GM23338 (cell line): Measurements from ENCODE around the gene CAPN14. TPM values are rescaled to one million over a fixed set of nuclear protein-coding genes. Genes with fewer than 3 reads are reported as not detected.

Experiments used
- ATAC-seq: fragments of 200-7000 bp; cut with Tn5 transposase; 3 replicates; pipeline ENCODE4 v1.9.1; 2020
- DNase-seq: peaks from one replicate; pipeline ENCODE4 v3.0.0-alpha.2; 2015; ENCODE audit warnings: low spot score
- H2AFZ ChIP-seq: fragments of 200-600 bp; sonication (generic); 2 replicates; pipeline ENCODE4 v1.8.0; 2016; ENCODE audit warnings: antibody characterized with exemption, mild to moderate bottlenecking, moderate library complexity
- H3F3A ChIP-seq: fragments of 200-600 bp; sonication (generic); replicated peaks from 2 replicates; pipeline ENCODE4 v1.8.0; 2017; ENCODE audit warnings: antibody characterized with exemption, mixed run types, low read depth
- H3K27ac ChIP-seq: fragments of 200-600 bp; sonication (generic); 2 replicates; pipeline ENCODE4 v1.6.1; 2016; ENCODE audit warnings: low read depth
- H3K27me3 ChIP-seq: fragments of 200-600 bp; sonication (generic); 2 replicates; pipeline ENCODE4 v1.8.0; 2016; ENCODE audit warnings: mild to moderate bottlenecking, mixed run types, moderate library complexity; ENCODE audit not compliant: insufficient read depth
- H3K36me3 ChIP-seq: fragments of 200-600 bp; sonication (generic); 2 replicates; pipeline ENCODE4 v1.8.0; 2016; ENCODE audit warnings: mild to moderate bottlenecking; ENCODE audit not compliant: insufficient read depth
- H3K4me1 ChIP-seq: fragments of 200-600 bp; sonication (generic); 2 replicates; pipeline ENCODE4 v1.8.0; 2016; ENCODE audit warnings: mild to moderate bottlenecking, moderate library complexity; ENCODE audit not compliant: insufficient read depth
- H3K4me2 ChIP-seq: fragments of 200-600 bp; sonication (generic); 2 replicates; pipeline ENCODE4 v1.7.1; 2017; ENCODE audit warnings: mixed run types
- H3K4me3 ChIP-seq: fragments of 200-600 bp; sonication (generic); 2 replicates; pipeline ENCODE4 v1.6.1; 2016; ENCODE audit warnings: mixed run types
- H3K79me2 ChIP-seq: fragments of 200-600 bp; sonication (generic); replicated peaks from 2 replicates; pipeline ENCODE4 v1.8.0; 2017; ENCODE audit warnings: mild to moderate bottlenecking; ENCODE audit not compliant: insufficient read depth
- H3K9me2 ChIP-seq: fragments of 200-600 bp; sonication (generic); 2 replicates; pipeline ENCODE4 v1.8.0; 2017; ENCODE audit not compliant: insufficient read depth
- H4K20me1 ChIP-seq: fragments of 200-600 bp; sonication (generic); replicated peaks from 2 replicates; pipeline ENCODE4 v1.8.0; 2017; ENCODE audit warnings: mild to moderate bottlenecking; ENCODE audit not compliant: insufficient read depth
- H3K27ac Mint-ChIP-seq: 2 replicates; pipeline ENCODE4 v1.8.0; 2020; ENCODE audit warnings: inconsistent platforms, mild to moderate bottlenecking, moderate library complexity, mixed read lengths
- H3K27me3 Mint-ChIP-seq: 3 replicates; pipeline ENCODE4 v1.8.0; 2022; ENCODE audit warnings: low read depth, mild to moderate bottlenecking, moderate library complexity, mixed read lengths, inconsistent platforms; ENCODE audit not compliant: insufficient read depth, poor library complexity
- H3K36me3 Mint-ChIP-seq: 3 replicates; pipeline ENCODE4 v1.8.0; 2021; ENCODE audit warnings: low read depth, mild to moderate bottlenecking, inconsistent platforms, moderate library complexity, mixed read lengths
- H3K4me1 Mint-ChIP-seq: 3 replicates; pipeline ENCODE4 v1.8.0; 2020; ENCODE audit warnings: mild to moderate bottlenecking, inconsistent platforms, mixed read lengths
- H3K4me3 Mint-ChIP-seq: 3 replicates; pipeline ENCODE4 v1.8.0; 2021; ENCODE audit warnings: moderate library complexity, mild to moderate bottlenecking, inconsistent platforms, mixed read lengths
- H3K9me3 Mint-ChIP-seq: 3 replicates; pipeline ENCODE4 v1.8.0; 2020; ENCODE audit warnings: moderate library complexity, mild to moderate bottlenecking, inconsistent platforms, mixed read lengths
- CTCF ChIP-seq, 2 experiments: fragments of 200-600 bp in 1 of 2; sonication (generic) in 1 of 2; conservative IDR thresholded peaks; 2 replicates each; pipeline versions ENCODE4 v1.5.1 to v1.6.1; 2016 to 2017; ENCODE audit warnings: antibody characterized with exemption in 2 of 2, low read depth in 2 of 2, mild to moderate bottlenecking in 2 of 2, moderate library complexity in 1 of 2
- REST ChIP-seq: IDR thresholded peaks from one replicate; pipeline ENCODE4 v1.6.1; 2018; ENCODE audit warnings: antibody characterized with exemption; ENCODE audit not compliant: unreplicated experiment
- polyA plus RNA-seq: library from polyadenylated mRNA; unstranded; fragments of >200 nt; fragmentation: Nextera tagmentation; extraction: Ambion mirVana; gene quantifications from 2 replicates; pipeline ENCODE4 v1.2.1, GENCODE V29; 2016
- total RNA-seq: library from RNA; depleted of rRNA; stranded (reverse); fragments of >200 nt; shearing (Covaris generic); gene quantifications from 2 replicates; pipeline ENCODE4 v1.2.3, GENCODE V29; 2014

CAPN14 gene
- total and polyA plus RNA-seq, 2 experiments from 2014 or later, result 0.15 TPM; not detected in 1

GRCh38 chr2:31263636-31264190 is 46.4 kb upstream of the CAPN14 start:
- H3K79me2 ChIP-seq, result no peaks in the 10 kb centered on the region
- ATAC-seq, result no peak
- no peaks in the 10 kb centered on the region for H3K9me3 Mint-ChIP-seq

More at GRCh38 chr2:31263636-31264190, 46.4 kb upstream of the CAPN14 start:
- Histone ChIP-seq H2AFZ (no peak overlapping the region), H3K27me3 (no peaks in the 10 kb centered on the region), H3K4me2 (no peak overlapping the region), H3K4me1 (peaks cover under 1% of the 10 kb centered on the region; the same call in 1 of the 2 replicates), H3F3A (no peaks in the 10 kb centered on the region), H3K4me3 (no peak overlapping the region), H4K20me1 (no peaks in the 10 kb centered on the region), H3K36me3 (no peaks in the 10 kb centered on the region), H3K9me2 (no peaks in the 10 kb centered on the region; the same call in 1 of the 2 replicates), H3K27ac (no peak overlapping the region)
- no peak overlapping the region for H3K4me3 Mint-ChIP-seq
- H3K27ac Mint-ChIP-seq, result no peak overlapping the region
- H3K4me1 Mint-ChIP-seq, result peaks cover 6% of the 10 kb centered on the region; the same call in 2 of the 3 replicates
- no peak for DNase-seq
- H3K27me3 Mint-ChIP-seq, result peaks cover 3% of the 10 kb centered on the region
- 0 out of 4 replicates have a peak, but pooled peaks of 1 of the 2 experiments have one; percentile 12 for TF ChIP-seq CTCF (conservative IDR thresholded peaks at IDR 0.05; ENCODE audit: low read depth in 2 of 2)
- TF ChIP-seq REST, result no peak
- H3K36me3 Mint-ChIP-seq, result peaks cover 24% of the 10 kb centered on the region
